ENCODE results near the gene PKP3.

DNA sequence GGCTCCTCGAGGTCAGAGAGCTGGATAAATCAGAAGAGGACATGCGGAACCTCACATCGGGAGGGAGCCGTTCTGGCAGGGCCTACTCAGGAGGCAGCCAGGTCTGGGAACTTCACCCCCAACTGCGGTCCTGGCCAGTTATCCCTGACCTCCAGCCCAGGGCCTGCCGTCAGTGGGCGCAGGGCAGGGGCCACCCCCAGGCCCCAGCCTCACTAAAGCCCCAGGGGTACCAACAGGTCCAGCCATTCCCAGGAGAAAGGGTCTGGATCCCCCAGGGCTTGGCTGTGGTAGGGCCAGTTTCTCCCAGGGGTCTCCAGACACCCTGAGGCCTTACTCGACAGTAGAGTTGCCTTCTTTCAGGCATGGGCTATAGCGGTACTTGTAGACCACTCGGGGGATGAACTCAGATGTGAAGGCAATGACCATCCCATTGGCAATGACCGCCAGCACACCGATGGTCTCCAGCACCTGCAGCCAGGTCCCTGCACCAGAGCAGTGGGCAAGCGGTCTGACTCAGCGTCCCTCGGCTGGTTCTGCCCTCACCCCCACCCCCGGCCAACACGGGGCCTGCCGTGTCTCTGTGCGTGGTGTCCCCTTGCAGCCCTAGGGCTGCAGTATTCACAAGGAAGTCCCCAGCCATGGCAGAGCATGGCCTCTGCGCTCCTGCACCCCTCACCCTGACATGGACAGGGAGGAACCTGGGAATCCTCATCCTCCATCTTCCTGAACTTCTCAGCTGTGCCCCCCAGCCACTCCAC, 25.4 kb downstream of the PKP3 start:
- TF ChIP-seq SIN3A (IDR thresholded peaks at IDR 0.05; ENCODE audit: borderline replicate concordance, insufficient read depth, low read length) (no peak), TAF1 (IDR thresholded peaks at IDR 0.05; ENCODE audit: borderline replicate concordance, insufficient read depth, low read length) (no peak), POLR2AphosphoS5 (IDR thresholded peaks at IDR 0.05; ENCODE audit: low read depth, low read length) (no peak)
